ENCODE results near the gene HGD. TPM values are rescaled to one million over a fixed set of nuclear protein-coding genes. Genes with fewer than 3 reads are reported as not detected.
A peak's percentile ranks its signal among the peaks of the same experiment; 100 is the strongest.

HGD gene
- total RNA-seq, 1 donor from 2014 or later, result 0.49 TPM

- no peak for TF ChIP-seq CTCF (IDR thresholded peaks at IDR 0.05; ENCODE audit: borderline replicate concordance)
- no peak overlapping the region for H3K27ac ChIP-seq (replicated peaks)
- no peaks in the 10 kb centered on the region for H3K9me3 ChIP-seq (replicated peaks)
- intact Hi-C loops (cut with micrococcal nuclease), result no loop called here
- H3K27me3 ChIP-seq (ENCODE audit: low read depth), result no peaks in the 10 kb centered on the region
- no peak overlapping the region for H3K4me3 ChIP-seq
- DNase-seq, result no peak
- no peaks in the 10 kb centered on the region for H3K36me3 ChIP-seq
- H3K4me1 ChIP-seq, result peaks cover 5% of the 10 kb centered on the region
These were observed 1.7 kb upstream of the HGD start for GRCh38 chr3:120683671-120684301.

GRCh38 chr3:120683213-120683612 lies 1.2 kb upstream of the HGD start:
- Histone ChIP-seq H3K27ac (replicated peaks) (no peak overlapping the region), H3K4me3 (no peak overlapping the region), H3K4me1 (peaks cover 11% of the 10 kb centered on the region), H3K9me3 (replicated peaks) (no peaks in the 10 kb centered on the region), H3K36me3 (no peaks in the 10 kb centered on the region), H3K27me3 (ENCODE audit: low read depth) (no peaks in the 10 kb centered on the region)
- intact Hi-C loops (cut with micrococcal nuclease), result no loop called here
- DNase-seq, result peak; percentile 17
- no peak for TF ChIP-seq CTCF (IDR thresholded peaks at IDR 0.05; ENCODE audit: borderline replicate concordance)

GRCh38 chr3:120681506-120682038 lies 467 bp downstream of the HGD start:
- TF ChIP-seq CTCF (IDR thresholded peaks at IDR 0.05; ENCODE audit: borderline replicate concordance), result no peak
- Histone ChIP-seq H3K36me3 (no peaks in the 10 kb centered on the region), H3K9me3 (replicated peaks) (no peaks in the 10 kb centered on the region), H3K27me3 (ENCODE audit: low read depth) (no peaks in the 10 kb centered on the region), H3K27ac (replicated peaks) (no peak overlapping the region), H3K4me1 (peaks cover 14% of the 10 kb centered on the region), H3K4me3 (no peak overlapping the region)
- no peak for DNase-seq
- intact Hi-C loops (cut with micrococcal nuclease), result no loop called here

- Histone ChIP-seq H3K27me3 (ENCODE audit: low read depth) (no peaks in the 10 kb centered on the region), H3K4me3 (no peak overlapping the region), H3K36me3 (no peaks in the 10 kb centered on the region), H3K4me1 (peaks cover 14% of the 10 kb centered on the region), H3K9me3 (replicated peaks) (no peaks in the 10 kb centered on the region), H3K27ac (replicated peaks) (no peak overlapping the region)
- no peak for DNase-seq
- TF ChIP-seq CTCF (IDR thresholded peaks at IDR 0.05; ENCODE audit: borderline replicate concordance), result no peak
- intact Hi-C loops (cut with micrococcal nuclease), result no loop called here
These were observed 1.0 kb downstream of the HGD start for GRCh38 chr3:120681018-120681417.

- TF ChIP-seq CTCF (IDR thresholded peaks at IDR 0.05; ENCODE audit: borderline replicate concordance), result no peak
- Histone ChIP-seq H3K36me3 (no peaks in the 10 kb centered on the region), H3K27me3 (ENCODE audit: low read depth) (no peaks in the 10 kb centered on the region), H3K4me3 (no peak overlapping the region), H3K4me1 (peaks cover 14% of the 10 kb centered on the region), H3K9me3 (replicated peaks) (no peaks in the 10 kb centered on the region), H3K27ac (replicated peaks) (no peak overlapping the region)
- intact Hi-C loops (cut with micrococcal nuclease), result no loop called here
- no peak for DNase-seq
These were observed 1.7 kb downstream of the HGD start for GRCh38 chr3:120680193-120680894.
